GM12872 (cell line): ENCODE results near the gene NDOR1.

Experiments used
- TF ChIP-seq, protein P1 (sequence below): IDR thresholded peaks from 3 replicates; pipeline ENCODE4 v1.5.1; 2011; ENCODE audit warnings: low read depth, mild to moderate bottlenecking, low read length, moderate library complexity; ENCODE audit not compliant: insufficient read depth

The NDOR1 gene

DNA sequence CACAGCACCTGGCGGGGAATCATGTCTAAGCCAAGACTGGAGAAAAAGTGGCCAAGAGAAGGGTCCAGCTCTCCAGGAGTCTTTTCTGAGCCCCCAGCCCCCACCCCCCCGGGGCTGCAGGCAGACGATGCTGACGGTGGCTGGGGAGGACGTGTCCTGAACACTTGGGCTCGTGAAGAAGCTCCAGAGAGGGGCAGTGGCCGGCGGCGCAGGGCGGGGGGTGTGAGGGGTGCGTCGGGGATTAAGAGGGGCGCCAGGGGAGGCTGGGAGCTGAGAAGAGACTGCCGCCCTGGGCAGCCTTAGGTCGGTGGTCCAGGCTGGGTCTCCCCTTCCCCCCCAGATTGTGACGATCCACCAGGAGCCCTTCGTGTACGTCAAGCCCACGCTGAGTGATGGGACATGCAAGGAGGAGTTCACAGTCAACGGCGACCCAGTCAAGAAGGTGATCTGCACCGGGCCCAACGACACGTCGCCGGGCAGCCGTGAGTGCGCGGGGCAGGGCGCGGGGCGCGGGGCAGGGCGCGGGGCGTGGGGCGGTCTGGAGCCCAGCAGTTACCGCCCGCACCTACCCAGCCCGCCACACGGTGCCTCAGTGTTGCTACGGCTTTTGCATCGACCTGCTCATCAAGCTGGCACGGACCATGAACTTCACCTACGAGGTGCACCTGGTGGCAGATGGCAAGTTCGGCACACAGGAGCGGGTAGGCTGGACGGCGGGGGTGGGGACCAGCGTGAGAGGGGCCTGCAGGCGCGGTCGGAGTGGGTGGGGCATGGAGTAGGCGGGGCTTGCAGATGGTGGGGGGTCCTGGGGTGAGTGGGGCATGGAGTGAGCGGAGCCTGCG, 44.6 kb upstream of the NDOR1 start:
- TF ChIP-seq, protein P1, sequence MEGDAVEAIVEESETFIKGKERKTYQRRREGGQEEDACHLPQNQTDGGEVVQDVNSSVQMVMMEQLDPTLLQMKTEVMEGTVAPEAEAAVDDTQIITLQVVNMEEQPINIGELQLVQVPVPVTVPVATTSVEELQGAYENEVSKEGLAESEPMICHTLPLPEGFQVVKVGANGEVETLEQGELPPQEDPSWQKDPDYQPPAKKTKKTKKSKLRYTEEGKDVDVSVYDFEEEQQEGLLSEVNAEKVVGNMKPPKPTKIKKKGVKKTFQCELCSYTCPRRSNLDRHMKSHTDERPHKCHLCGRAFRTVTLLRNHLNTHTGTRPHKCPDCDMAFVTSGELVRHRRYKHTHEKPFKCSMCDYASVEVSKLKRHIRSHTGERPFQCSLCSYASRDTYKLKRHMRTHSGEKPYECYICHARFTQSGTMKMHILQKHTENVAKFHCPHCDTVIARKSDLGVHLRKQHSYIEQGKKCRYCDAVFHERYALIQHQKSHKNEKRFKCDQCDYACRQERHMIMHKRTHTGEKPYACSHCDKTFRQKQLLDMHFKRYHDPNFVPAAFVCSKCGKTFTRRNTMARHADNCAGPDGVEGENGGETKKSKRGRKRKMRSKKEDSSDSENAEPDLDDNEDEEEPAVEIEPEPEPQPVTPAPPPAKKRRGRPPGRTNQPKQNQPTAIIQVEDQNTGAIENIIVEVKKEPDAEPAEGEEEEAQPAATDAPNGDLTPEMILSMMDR, result no peak

DNA sequence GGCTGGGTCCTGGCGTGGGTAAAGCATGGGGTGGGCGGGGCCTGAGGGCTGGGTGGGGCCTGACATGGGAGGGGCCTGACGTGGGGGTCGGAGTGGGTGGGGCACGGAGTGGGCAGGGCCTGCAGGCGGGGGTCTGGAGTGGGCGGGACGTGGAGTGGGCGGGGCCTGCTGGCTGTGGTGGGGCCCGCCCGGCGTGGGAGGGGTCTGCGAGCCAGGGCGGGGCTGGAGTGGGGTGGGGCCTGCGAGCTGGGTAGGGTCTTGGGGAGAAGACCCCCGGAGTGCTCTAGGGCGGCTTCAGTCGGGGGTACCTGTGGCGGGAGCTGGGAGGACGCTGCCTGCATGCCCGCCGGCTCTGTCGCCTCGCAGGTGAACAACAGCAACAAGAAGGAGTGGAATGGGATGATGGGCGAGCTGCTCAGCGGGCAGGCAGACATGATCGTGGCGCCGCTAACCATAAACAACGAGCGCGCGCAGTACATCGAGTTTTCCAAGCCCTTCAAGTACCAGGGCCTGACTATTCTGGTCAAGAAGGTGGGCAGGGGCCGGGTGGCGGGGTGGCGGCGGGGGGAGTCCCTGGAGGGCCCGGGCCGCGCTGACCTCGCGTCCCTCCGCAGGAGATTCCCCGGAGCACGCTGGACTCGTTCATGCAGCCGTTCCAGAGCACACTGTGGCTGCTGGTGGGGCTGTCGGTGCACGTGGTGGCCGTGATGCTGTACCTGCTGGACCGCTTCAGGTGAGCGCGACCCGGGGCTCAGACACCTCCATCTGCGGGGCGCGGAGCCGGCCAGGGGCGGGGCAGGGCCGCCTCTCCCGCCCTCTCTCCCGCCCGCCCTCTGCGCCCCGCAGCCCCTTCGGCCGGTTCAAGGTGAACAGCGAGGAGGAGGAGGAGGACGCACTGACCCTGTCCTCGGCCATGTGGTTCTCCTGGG, 43.7 kb upstream of the NDOR1 start:
- TF ChIP-seq, protein P1, result no peak

DNA sequence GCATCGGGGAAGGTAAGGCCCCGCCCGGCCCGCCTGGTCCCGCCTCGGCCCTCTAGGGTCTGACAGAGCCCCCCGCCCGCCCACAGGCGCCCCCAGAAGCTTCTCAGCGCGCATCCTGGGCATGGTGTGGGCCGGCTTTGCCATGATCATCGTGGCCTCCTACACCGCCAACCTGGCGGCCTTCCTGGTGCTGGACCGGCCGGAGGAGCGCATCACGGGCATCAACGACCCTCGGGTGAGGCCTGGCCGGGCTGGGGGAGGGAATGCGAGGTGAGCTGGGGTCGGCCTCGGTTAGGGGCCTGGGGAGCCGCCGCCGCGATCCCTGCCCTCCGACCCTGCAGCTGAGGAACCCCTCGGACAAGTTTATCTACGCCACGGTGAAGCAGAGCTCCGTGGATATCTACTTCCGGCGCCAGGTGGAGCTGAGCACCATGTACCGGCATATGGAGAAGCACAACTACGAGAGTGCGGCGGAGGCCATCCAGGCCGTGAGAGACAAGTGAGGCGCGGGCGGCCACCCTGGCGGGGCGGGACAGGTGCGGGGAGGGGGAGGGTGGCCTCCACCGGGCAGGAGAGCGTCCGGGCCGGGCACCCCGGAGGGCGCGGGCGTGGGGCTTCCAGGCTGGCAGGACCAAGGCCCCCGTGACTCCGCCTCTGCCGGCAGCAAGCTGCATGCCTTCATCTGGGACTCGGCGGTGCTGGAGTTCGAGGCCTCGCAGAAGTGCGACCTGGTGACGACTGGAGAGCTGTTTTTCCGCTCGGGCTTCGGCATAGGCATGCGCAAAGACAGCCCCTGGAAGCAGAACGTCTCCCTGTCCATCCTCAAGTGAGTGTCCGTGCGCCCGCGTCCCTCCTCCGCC, 42.8 kb upstream of the NDOR1 start:
- TF ChIP-seq, protein P1, result no peak

DNA sequence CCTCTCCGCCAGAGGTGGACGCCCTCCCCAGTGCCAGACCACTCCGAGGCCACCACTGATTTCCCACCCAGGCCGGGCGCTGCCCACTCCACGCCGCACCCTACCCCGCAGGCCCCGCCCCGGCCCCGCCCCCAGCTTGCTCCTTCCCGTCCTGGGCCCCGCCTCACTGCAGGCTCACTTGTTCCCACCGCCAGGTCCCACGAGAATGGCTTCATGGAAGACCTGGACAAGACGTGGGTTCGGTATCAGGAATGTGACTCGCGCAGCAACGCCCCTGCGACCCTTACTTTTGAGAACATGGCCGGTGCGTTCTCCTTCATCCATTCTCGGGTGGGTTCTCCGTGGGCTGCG, 42.2 kb upstream of the NDOR1 start:
- TF ChIP-seq, protein P1, result no peak

DNA sequence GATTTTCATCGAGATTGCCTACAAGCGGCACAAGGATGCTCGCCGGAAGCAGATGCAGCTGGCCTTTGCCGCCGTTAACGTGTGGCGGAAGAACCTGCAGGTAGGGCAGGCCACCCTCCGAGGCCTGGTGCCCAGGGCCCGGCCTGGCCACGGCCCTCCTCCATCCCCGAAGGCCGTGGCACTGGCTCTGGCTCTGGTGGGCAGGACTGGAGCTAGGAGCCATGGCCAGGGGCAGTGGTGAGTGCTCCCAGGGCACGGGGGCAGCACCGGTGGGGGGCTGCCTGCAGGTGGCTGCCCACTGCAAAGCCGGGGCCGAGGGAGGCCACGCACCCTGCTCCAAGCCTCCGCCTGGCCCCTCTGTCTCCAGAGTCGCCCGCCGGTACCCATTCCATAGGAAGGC, 41.7 kb upstream of the NDOR1 start:
- TF ChIP-seq, protein P1, result no peak

DNA sequence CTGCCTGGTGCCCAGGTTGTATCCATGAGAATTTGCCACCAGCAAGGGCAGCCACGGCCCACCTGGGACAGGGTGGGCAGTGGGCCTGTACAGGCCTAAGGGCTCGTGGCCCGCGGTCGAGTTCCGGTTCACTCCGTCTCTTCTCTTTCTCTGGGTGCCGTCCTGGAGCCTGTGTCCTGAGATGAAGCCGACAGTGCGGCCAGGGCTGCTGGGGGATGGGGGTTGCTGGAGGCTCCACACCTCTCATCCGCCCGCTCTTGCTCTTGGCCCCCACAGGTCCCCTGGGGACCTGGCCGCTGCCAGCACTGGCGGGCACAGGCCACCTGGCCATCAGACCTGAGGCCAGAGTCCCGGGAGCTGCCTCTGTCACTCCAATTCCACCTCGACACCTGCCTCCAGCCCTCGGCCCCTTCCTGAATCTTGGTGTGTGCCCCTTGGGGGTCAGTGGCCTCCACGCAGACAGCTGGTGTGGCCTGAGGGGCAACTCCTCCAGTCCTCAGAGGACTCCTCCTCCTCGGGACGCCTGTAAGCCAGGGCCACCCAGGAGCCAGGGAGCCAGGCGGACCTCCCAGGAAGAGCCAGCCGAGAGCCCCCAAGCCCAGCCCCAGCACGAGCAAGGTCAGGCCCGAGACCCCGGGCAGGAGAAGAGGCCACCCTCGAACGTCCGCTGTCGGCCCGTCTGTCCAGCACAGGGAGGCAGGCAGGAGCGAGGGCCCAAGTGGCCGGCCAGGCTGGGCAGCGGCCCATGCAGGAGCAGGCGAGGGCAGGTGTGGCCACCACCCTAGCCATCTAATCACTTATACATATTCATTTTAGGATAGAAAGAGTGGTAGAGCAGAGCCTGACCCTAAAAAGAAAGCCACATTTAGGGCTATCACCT, 40.9 kb upstream of the NDOR1 start:
- TF ChIP-seq, protein P1, result no peak
